EL (cell line): ENCODE results near the gene CYB5A.

Experiments
- DNase-seq: peaks from one replicate; pipeline ENCODE4 v3.0.0-alpha.2; 2016

CYB5A gene

DNA sequence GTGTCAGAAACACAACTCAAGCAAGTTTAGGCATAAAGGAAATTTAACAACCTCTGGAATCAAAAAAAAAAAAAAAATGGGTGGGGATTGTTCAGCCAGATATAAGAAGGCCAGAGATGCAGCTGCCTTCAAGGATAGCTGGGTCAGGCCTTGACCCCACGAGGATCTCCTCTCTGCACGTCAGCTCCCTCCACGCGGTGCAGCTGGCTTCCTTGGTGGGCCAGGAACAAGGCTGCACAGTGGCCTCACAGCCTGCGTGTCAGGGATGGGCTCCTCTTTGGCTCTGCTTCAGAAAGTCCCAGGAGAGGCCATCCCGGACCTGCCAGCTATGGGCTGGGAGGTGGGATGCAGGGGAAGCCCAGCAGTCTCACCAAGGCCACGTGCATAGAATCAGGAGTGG lies 88.0 kb downstream of the CYB5A start:
- no peak for DNase-seq
